Spleen (tissue), 7 donors: ENCODE data around the gene INPP4B.

ENCODE experiments used
- CTCF ChIP-seq, 11 experiments: fragments of 200-600 bp in 7 of 11; fragments of 450-650 bp in 4 of 11; sonication (generic) in 4 of 11; IDR thresholded peaks in 8 of 11; conservative IDR thresholded peaks in 3 of 11; 1 replicate in 7 of 11; 2 replicates in 4 of 11; pipeline versions ENCODE4 v1.4.0 to v1.8.0; 2016 to 2021; ENCODE audit warnings: antibody characterized with exemption in 11 of 11, inconsistent platforms in 4 of 11, mild to moderate bottlenecking in 1 of 11
- POLR2AphosphoS5 ChIP-seq, 3 donors: sonication (generic); formaldehyde crosslinking; IDR thresholded peaks; one replicate each; pipeline ENCODE4 v1.5.1; 2017; ENCODE audit warnings: antibody characterized with exemption in 3 of 3
- donor health status: DM: no; HTN: no; CAD: no; lungs with moderate emphysema.
- donor health status: DM: no; HTN: no; CAD: no.
- donor health status: DM: no; HTN: no; CAD: no.

GRCh38 chr4:142567199-142567598, 278.9 kb downstream of the INPP4B start:
- TF ChIP-seq CTCF (IDR thresholded peaks at IDR 0.05 in 8 of 11, conservative IDR thresholded peaks at IDR 0.05 in 3 of 11) (no peak), POLR2AphosphoS5 (IDR thresholded peaks at IDR 0.05) (peak in 1 of 3 donors; percentile 65)
